ENCODE measurements around the gene TRERF1.
"Not testable (repeated sequence)": the region's sequence is repeated elsewhere in the genome, so short reads cannot be mapped to it uniquely, and the experiment has no call there.

Gene TRERF1

DNA sequence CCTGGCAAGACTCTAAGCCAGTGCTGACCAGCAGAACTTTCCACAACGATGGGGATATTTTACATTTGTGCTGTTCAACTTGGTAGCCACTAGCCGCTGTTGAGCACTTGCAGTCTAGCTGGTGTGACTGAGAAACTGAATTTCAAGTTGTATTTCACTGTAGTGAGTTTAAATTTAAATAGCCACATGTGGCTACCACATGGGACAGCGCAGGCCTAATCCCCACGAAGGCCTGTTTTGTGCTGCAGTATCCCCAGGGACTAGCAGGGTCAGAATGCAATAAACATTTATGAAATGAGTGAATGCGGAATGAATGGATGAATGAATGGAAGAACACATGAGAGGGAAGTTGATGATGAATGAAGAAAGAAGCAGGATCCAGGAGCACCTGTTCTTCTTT lies 115.8 kb downstream of the TRERF1 start:
- DNase-seq, result no peak

DNA sequence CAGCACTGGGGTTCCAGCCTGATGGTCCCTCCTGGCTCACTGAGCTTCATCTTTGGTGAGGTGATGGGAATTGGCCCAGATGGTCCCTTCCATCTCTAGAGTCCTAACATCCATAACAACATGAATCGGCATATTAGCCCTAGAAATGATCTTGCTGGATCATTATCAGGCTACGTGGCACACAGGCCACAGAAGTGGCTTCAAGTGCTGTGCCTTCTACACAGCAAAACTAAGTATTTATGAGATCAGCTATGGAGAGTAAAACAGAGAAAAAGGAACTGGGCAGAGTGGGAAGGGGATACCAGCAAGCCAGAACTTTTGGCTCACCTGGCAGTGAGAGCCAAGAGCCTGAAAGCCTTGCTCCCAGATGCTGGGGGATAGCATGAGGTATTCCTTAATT lies 116.9 kb downstream of the TRERF1 start:
- no peak for DNase-seq

DNA sequence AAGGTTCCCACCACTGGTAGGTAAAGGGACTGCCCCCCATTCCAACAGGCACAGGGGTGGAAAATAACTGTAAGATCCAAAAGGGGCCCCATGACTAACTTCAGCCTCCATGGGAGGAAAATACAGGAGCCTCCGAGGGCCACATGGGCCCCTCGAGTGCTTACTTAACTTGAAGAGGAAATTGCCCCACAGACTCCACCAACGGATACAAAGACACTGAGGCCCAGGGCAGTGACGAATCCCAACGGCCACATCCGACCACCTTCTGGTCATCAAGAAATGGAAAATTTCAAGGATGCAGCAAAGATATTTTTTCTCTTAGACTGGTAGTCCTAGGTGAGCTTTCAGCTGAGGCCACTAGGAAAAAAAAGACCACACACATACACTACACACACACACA lies 118.1 kb downstream of the TRERF1 start:
- DNase-seq, result no peak

DNA sequence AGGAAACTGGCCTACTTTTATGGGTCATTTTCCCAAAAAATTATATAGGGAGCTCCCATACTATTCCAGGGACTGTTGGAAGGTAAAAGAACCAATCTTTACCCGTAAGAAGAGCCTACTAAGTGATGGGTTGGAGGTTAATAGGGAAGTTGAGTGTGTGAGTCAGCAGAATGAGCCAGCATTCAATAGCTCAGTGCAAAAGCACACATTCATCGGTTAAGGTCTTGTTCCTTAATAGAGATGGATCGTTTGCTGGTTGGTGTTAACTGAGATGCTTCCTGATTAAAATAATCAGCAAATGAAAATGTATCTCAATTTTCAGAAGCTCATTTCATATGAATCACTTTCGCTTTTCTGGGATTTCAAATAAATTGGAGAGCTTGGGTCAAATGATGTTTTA lies 118.8 kb downstream of the TRERF1 start:
- DNase-seq, result no peak

DNA sequence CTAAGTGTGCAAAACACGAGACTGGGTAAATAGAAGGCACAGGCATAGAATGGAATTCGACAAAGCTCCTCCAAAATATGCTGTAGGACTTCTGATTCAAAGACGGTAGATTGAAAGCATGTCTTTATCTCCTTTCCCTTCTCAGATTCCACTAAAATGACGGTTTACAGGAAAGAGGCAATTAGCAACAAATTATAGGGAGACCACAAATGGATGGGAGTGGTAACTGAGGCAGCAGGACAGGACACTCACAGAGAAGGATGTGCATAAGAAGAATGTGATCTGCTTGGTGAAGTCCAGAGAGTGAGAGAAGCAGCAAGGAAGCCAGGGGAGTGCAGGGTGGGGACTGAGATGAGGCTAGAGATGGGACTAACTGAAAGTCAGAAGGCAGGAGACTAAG lies 120.7 kb downstream of the TRERF1 start:
- DNase-seq, result no peak

DNA sequence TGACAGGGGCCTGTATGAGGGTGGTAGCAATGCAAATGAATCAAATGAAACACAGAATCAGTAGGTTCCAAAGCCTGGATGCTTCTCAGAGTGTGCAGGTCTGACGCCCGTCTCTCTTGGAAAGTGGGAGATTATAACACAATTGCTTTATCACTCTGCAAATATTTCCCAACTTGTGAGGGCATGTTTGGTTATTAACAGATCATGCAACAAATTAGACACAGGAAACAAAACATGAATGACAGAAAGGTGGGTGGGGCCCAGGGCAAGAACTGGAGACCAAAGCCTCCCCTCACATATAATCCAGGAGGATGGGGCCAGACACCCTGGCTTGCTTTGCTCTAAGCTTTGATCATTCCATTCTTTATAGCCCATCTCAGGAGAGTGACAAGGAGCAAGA lies 125.5 kb downstream of the TRERF1 start:
- DNase-seq, result no peak

DNA sequence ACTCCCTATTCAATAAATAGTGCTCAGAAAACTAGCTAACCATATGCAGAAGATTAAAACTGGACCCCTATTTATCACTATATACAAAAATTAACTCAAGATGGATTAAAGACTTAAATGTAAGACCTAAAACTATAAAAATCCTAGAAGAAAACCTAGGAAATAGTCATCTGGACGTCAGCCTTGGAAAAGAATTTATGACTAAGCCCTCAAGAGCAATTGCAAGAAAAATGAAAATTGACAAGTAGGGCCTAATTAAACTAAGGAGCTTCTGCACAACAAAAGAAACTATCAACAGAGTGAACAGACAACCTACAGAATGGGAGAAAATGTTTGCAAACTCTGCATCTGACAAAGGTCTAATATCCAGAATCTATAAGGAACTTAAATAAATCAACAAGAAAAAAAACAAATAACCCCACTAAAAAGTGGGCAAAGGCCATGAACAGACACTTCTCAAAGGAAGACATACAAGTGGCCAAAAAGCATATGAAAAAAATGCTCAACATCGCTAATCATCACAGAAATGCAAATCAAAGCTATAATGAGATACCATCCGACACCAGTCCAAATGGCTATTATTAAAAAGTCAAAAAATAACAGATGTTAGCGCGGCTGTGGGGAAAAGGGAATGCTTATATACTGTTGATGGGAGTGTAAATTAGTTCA lies 126.9 kb downstream of the TRERF1 start:
- DNase-seq, result not testable (repeated sequence)

DNA sequence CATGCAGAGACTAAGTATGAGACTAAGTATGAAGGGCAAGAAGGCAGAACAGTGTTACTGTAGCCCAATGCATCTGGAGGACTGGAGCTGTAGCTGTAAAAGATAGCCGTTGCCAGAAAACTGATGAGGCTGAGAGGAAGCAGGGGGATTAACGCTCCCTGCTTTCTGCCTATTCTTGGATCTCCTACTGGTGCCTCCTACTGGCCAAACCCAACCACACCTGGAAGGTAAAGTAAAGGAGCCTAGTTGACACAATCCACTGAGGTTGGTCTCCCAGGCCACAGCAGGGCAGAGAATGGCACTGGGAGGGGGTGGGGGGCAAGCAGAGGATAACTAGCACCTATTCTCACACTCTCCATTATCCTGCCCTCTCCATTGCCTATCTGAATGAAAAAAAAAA lies 129.1 kb downstream of the TRERF1 start:
- no peak for DNase-seq

DNA sequence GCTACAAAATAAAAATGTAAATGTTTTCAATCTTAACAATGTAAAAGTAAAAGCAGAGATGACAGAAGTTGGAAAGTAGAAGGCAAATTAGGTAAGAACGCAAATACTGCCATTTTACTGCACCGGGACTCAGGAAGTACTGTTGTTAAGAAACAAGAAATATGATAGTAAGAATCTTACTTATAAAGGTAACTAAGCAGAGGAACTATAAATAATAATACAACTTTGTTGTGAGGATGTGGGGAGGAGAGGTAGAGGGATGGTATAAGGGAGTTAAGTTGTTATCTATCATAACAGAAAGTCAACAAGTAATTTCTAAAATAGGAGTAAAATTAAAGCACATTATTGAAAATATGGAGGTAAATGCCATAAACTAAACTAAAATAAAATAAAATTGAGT lies 129.8 kb downstream of the TRERF1 start:
- DNase-seq, result no peak

DNA sequence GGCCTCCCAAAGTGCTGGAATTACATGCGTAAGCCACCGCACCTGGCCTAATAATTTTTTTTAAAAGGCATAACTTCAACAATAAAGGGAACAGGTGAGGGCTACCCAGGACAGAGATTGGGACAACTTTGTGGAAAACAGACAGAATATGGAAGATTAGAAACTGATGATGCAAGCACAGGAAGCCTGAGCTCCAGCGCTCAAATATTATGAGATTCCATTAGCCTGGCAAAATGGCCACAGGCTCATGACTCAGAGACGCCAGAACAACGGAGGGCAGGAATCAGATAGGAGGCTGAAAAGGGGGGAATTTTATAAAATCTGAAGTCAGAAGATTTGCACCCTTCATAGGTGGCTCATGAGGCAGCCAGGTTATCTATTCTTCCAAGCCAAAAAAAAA lies 131.0 kb downstream of the TRERF1 start:
- DNase-seq, result no peak

DNA sequence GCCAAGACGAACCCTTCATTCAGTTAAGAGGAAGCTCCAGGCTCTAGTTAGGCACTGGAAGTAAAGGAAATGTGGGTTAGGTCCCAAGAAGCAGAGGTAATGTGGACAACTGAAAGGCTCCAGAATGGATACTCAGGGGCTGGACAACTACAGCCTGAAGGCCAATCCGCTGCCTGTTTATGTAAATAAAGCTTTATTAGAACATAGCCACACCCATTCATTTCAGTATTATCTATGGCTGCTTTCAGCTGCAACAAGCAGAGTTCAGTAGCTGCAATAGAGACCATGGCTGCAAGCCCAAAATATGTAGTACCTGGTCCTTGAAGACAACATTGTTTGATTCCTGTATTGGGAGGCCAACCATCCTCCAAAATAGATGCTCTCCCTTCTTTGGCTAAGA lies 133.2 kb downstream of the TRERF1 start:
- DNase-seq, result no peak

DNA sequence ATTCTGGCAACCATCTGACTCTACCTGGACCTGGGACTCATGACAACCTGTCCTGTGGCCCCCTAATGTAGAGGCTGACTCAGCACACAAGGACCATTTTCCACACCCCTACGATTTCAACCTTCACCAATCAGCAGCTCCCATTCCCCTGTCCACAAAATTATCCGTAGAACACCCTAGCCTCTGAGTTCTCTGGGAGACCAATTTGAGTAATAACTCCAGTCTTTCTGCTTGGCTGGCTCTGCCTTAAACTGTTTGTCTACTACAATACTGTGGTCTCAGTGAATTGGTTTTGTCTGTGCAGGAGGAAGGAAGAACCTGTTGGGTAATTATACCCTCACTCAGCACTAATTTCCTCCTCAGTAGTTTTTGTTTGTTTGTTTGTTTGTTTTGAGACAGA lies 134.7 kb downstream of the TRERF1 start:
- DNase-seq, result no peak

DNA sequence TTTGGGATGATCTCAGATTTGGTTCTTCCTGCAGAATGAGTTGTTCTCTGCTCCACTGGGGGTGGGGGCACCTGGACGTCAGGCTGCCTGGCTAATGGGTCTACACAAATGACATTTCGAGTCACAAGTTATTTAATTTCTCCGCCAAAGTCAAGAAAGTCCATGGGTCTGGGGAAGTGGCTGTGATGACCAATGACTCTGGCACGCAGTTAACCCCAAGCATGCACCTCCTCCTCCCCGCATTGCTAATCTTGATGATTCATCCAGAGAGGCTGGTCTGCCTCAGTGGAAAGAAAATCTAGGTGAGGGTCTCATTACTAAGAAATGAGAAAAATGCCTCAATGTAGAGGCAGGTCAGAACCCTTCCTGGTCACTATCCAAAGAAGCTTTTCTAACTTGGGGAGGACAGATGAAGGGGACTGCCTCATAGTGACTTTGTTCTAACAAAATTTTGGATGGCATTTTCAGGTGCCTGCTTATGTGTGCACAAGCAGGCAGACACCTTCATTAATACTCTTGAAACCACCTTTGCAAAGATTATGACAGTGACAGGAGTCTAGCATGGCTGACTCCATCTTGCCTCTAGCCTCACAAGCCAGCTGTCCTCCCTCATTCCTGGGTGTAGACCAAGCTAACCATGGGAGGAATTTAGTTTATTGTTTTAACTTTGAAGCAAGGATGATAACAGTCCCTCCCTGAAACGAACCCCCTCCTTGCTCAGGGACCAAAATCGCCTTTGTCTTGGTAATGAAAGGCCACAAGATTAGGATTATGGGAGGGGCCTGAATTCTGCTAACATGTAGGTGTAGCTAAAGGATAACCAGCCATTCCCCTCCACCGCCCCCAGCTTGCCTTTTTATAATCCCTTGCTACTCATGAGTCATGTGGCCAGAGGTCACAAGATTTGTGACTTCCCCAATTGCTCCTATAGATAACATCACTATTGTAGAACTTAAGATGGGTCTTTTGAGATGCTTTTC lies 135.4 kb downstream of the TRERF1 start:
- no peak for DNase-seq

DNA sequence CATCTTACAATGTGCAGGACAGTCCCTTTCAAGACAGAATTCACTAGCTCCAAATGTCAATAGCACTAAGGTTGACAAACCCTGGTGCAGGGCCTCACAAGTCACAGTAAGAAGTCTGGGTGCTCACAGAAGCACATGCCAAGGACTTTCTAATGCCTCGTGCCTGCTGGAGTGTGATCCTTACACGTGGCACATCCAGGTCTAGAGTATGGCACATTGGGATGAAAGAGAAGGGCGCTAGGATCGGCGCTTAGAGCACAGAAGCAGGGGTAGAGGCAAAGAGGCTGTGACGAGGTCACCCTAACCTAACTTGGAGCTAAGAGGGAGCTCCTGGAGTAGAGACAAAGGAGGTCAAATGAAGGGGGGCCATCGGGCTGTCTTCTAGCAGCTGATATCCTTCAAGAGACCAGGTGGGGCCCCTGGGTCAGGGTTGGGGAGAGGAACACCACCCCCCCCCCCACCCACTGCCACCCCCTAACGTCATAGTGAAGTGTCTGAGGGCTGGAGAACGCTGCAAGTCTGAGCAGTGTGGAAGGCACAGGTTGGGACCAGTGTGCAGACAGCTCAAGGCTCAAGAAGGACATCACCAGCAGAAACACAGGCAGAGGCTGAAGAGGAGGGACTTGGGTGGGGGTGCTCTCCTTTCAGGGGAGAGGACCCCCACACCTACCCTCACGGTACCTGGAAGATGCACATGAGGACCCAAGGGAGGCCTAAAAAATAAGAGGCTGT lies 136.3 kb downstream of the TRERF1 start:
- DNase-seq, result no peak

DNA sequence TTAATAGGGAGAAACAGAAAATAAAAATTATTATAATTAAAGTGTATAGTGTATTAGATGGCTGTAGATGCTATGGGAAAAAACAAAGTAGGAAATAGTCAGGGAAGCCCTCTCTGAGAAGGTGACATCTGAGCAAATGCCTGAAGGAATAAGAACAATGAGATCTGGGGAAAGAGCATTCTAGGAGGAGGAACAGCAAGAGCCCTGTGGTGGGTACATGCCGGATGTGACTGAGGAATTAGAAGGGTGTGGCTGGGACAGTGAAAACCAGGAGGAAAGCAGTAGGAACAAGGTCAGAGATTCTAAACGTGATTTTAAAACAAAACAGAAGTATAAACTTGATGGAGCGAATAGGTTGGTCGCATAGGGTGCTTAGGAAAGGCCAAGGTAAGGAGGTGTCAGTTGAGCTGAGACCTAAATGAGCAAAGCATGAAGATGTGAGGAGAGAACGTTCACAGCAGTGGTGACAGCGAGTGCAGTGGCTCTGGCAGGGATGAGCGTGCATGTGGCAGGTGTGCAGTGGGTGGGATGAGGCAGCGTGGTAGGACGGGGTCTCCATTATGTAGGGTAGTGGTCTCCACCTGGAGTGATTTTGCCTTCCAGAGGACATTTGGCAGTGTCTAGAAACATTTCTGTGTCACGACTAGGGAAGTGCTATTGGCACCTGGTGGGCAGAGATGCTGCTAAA lies 137.0 kb downstream of the TRERF1 start:
- DNase-seq, result no peak

DNA sequence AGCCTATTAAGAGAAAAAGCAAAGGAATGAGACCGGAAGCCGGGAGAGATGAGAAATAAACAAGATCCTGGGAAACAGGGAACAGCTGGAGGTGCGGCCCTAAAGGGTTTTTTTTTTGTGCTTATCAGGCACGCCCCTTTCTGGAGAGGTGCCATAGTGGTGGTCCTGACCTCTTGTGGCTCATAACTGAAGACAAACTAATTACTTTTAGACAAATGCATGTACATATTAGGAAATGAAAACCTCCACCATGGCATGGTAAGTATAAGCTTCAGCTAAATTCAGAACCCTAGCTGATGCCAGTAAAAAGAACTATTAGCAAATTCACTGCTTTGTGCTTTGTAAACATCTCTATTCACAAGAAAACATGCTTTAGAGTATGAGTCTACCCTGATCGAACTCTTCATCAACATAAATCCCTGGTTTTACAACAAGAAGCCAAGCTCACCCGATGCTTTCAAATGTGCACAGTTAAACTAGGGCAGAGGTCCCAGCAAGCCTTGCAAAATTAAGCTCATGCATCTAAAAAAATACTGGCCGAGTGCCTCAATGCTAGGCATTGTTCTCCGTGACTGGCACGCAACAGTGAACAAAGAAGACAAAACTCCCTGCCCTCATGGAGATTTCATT lies 137.7 kb downstream of the TRERF1 start:
- DNase-seq, result no peak

DNA sequence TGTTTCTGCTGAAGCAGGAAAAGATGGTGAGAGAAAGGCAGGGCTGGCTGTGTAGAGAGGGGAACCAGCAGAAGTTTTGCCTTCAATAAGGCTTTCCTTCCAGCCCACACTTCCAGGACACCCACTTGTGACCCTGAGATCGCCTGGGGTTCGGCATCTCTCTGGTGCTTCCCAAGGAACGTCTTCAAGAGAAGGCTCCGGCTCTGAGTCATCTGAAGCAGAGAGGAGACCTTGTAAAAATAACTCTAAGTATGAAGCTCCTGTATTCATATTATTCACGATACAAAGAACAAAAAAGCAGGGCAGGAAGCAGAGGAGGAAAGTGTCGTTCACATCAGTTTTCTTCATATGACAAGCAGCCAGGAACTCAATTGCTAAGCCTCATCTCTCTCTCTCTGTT lies 138.7 kb downstream of the TRERF1 start:
- no peak for DNase-seq

DNA sequence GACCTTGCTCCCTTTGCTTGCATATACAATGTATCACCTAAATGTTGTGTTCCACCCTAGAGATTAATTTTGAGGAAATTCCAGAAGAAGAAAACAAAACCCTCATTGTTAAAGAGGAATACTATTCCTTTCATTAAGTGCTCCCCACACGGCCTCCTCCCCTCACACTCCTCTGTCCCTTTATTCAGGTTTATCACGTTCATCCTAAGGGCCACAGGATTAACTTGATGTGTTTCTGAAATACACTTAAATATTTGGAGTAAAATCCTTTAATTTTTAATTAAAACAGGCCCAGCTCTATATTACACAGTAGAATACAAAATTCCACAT lies 144.6 kb downstream of the TRERF1 start:
- DNase-seq, result no peak

DNA sequence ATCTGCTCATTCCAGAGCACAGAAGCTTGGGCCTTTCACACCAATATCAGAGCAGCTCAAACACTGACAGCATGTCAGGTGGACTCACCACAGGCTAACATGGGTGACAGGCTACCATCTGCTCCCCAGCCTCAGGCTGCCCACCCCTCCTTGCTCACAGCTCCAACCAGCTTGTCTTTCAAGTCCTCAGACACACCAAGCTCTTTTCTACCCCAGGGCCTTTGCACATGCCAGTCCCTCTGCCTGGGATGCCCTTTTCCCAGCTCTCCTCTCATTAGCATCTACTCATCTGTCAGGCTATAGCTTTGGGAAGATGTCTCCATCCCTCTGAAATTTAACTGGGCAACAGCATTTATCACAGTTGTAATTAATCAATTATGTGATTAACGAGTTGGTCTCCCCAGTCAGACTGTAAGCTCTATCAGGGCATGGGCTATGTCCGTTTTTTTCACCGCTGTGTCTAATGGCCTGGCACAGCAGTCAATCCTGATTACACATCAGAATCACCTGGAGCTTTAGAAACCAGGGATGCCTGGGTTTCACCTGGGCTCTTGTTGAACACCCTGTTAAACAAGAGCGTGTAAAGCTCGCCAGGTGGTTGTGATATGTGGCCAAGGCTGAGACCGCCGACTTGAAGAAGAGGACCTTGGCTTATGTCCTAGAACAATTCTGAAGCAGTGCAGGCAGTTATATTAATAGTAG lies 145.1 kb downstream of the TRERF1 start:
- DNase-seq, result no peak

DNA sequence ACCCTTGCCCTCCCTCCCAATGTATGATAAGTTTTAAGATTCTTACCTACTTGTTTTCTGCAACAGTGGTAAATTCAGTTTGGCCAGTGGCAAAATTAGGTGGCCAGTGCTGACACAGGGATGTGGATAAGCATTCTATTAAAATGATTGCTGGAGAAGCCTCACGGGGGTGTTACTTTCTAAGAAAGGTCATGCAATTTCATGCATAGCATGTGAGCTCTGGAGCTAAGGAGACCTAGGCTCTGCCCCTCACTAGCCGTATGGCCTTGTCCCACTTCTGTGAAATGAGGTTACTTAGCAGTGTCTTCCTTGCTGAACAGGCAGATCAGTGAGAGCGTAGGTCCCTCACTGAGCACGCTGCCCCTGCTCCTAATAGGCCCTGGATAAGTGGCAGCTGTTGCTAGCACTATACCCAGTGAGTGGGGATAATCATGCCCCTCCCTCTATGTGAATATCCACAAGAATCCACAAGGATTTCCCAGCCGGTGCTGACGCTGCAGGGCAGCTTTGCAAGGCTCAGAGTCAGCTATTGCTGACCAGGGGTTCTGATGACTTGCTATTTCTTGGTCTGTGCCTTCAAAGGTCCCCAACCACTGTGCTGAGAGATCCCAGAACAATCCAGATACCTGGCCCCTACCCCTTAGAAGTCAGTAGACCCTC lies 147.5 kb downstream of the TRERF1 start:
- peak; percentile 34 for DNase-seq

DNA sequence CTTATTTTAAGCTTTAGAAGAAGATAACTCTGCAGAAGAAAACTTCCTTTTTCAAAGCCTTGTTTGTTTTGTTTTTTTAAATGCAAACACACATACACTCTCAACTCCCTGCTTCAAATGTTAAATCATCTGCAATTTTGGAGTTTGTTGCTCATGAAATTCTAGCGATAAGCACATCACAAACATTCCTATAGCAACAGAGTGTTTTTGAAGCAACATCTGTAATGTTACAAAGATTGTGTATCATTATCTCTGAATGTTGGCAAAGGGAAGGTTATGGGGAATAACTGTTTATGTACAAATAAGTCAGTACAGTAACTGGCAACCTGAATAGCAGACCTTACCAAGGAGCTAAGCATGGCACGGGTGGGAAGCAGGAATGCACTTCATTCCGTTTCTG lies 149.3 kb downstream of the TRERF1 start:
- DNase-seq, result no peak

DNA sequence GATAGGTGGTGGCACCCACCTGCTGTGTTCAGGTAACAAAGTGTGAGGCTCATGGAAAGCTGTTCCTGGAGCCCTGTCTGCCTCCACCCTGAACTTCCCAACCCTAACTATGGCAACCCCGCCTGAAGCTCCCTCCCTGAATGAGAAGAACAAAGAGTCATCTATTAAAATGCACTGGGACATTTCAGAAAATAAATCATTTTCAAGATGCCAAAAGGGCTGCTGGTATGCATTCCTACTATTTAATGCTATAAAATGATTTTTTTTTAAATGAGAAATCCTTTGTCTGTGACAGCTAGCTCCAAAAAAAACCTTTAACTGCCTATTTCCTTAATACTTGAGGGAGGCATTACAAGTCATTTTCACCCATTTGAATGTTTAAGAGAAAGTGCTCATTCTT lies 149.7 kb downstream of the TRERF1 start:
- no peak for DNase-seq
